ENCODE results near the gene EQTN. TPM values are rescaled to one million over a fixed set of nuclear protein-coding genes. Genes with fewer than 3 reads are reported as not detected.

Gene EQTN
- not detected for total RNA-seq
- long read RNA-seq, result 0 reads

GRCh38 chr9:27297050-27297449 is at the start of gene EQTN:
Gene EQTN (minus strand): TSS chr9:27297150. CDS start chr9:27297055, 95 bp downstream.
- no peak for DNase-seq (ENCODE audit: low spot score)

DNA sequence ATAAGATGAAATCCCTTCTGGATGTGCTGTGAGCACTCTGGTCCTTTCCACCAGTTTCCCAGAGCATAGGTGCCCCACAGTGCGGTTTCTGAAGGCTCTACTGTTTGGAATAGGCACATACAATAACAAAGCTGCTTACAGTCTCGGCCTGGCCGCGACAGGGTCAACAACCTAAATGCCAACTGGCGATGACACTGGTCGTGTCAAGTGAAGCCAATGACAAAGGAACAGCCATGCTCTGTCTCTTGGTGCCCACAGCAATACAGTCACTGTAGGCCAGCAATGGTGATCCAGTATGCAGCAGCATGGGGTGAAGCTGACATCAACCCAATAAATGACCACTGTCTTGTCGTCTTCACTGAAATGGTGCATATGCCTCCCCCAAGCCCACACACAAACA is 47.8 kb upstream of the EQTN start:
- no peak for DNase-seq (ENCODE audit: low spot score)

- DNase-seq (ENCODE audit: low spot score), result no peak
Observed at GRCh38 chr9:27341545-27342294, 44.8 kb upstream of the EQTN start.

- DNase-seq (ENCODE audit: low spot score), result no peak
Observed at GRCh38 chr9:27340961-27341511, 44.1 kb upstream of the EQTN start.

GRCh38 chr9:27340285-27340674 is 43.3 kb upstream of the EQTN start:
- no peak for DNase-seq (ENCODE audit: low spot score)

GRCh38 chr9:27339661-27340284 is 42.8 kb upstream of the EQTN start:
- DNase-seq (ENCODE audit: low spot score), result no peak

DNA sequence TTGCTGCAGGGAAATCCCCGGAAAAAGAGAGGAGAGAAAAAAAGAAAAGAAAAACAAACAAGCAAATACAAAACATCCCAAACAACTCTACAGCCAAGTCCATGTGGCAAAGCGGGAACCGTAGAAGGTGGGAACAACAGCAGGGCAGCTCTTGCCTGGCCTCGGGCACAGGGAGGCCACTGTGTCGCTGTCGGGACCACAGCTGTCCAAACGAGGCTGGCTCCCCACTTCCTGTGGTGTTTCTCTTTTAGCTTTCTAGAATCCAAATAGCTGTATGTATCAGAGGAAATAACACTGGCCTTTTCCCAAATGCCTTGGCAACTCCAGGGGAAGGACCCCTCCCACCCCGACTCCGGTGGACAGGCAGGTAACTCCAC is 41.6 kb upstream of the EQTN start:
- no peak for DNase-seq (ENCODE audit: low spot score)

DNA sequence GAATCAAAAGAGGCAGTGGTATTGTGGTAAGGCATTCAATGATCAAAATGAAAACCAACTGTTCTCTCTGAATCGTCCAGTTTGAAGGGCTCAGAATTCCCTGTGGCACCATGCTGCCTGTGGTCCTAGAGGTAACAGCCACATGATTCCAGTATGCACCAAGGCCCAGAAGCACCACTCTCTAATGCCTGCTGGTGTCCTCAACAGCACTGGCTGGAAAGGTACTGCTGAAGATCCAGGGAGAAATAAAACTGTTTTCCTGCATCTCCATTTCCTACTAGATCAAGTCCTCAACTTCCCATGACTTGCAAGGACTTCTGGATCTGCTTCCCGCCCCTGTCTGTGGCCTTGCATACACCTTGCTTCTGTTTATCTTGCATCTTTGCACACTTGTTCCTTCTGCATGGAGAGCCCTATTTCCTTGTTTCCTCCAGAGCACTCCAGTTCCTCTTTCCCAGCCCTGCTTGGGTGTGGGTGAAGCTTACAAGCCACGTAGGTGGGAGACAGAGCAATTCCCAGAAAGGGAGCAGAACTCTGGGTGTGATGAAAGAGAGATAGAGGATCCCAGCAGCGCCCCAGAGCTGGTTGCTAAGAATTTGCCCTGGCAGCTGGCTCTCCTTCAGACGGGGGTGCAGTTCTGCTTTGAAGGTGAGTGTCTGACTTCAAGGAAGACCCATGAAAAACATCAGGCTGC is 41.0 kb upstream of the EQTN start:
- DNase-seq (ENCODE audit: low spot score), result no peak

GRCh38 chr9:27337236-27337635 is 40.3 kb upstream of the EQTN start:
- DNase-seq (ENCODE audit: low spot score), result no peak

GRCh38 chr9:27336829-27337228 is 39.9 kb upstream of the EQTN start:
- DNase-seq (ENCODE audit: low spot score), result no peak

DNA sequence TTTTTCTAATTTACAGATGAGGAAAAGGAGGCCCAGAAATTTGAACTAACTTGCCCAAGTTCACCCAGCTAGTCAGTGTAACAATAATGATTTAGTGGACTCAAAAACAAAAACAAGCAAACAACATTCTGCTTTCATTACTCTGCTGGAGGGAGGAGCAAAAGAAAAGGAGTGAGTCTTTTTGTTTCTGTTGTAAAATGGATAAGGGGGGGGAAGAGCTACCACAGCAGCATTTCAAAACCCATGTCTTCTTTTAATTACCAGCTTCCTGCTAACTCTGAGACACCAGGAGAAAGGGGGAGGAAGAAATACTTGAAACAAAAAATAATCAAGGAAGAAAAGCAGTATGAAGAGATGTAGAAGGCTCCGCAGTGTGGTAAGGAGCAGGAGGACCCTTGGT is 39.2 kb upstream of the EQTN start:
- DNase-seq (ENCODE audit: low spot score), result no peak

GRCh38 chr9:27335075-27335474 is 38.1 kb upstream of the EQTN start:
- DNase-seq (ENCODE audit: low spot score), result no peak

DNA sequence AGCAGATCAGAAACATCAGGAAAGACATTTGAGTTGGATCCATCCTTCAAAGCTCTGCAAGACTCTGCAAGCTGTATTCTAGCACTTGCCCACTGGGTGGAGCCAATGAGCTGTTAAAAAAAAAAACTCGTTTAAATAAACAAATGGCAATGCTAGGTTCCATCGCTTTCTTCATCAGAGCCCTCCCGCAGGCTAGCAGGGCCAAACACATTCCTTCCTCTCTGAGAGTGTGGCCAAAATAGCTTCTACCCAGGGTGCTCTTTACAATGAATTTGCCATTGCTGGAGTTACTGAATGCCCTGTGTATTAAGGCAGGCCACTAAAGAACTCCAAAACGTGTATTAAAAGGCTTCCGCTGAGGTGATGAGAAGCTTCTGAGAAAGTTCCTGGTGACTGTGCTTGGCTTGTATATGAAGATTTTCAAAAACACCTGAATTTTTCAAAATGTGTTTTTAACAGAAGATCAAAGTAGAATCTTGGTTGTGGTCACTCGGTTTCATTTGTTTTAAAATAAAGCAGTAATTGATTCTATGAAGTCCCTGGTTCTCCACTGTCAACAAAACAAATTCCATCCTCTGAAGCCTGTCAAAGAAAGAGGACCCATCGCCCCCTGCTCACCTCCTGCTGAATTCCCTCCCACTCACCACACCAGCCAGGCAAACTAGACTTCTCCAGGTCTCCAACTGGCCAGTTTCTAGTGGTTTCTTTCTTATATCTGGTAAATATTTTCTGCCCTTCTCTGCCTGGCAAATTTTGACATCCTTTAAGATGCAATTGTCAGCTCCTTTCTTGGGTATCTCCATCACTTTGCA is 36.5 kb upstream of the EQTN start:
- no peak for DNase-seq (ENCODE audit: low spot score)

DNA sequence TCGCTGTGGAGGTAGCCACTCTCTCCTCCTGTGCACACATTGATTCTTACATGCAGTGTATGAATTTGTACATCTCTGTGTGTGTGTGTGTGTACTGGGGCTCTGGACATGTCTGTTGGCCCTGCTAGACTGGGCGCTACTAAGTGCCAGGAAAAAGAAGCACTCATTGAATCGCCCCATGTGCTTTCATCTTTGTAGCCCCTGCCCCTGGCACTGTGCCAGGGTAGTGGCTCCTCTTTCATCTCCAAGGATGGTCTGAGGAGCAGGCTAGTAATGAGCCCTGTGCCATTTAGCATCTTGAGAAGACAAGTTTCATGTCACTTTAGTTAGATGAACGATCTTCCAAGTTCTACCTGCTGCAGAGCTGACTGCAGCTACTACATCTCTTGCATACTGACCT is 34.4 kb upstream of the EQTN start:
- no peak for DNase-seq (ENCODE audit: low spot score)

GRCh38 chr9:27329291-27329690 is 32.3 kb upstream of the EQTN start:
- DNase-seq (ENCODE audit: low spot score), result no peak

GRCh38 chr9:27328483-27328882 is 31.5 kb upstream of the EQTN start:
- DNase-seq (ENCODE audit: low spot score), result no peak

GRCh38 chr9:27311184-27311583 is 14.2 kb upstream of the EQTN start:
- DNase-seq (ENCODE audit: low spot score), result no peak

GRCh38 chr9:27310582-27310981 is 13.6 kb upstream of the EQTN start:
- no peak for DNase-seq (ENCODE audit: low spot score)

DNA sequence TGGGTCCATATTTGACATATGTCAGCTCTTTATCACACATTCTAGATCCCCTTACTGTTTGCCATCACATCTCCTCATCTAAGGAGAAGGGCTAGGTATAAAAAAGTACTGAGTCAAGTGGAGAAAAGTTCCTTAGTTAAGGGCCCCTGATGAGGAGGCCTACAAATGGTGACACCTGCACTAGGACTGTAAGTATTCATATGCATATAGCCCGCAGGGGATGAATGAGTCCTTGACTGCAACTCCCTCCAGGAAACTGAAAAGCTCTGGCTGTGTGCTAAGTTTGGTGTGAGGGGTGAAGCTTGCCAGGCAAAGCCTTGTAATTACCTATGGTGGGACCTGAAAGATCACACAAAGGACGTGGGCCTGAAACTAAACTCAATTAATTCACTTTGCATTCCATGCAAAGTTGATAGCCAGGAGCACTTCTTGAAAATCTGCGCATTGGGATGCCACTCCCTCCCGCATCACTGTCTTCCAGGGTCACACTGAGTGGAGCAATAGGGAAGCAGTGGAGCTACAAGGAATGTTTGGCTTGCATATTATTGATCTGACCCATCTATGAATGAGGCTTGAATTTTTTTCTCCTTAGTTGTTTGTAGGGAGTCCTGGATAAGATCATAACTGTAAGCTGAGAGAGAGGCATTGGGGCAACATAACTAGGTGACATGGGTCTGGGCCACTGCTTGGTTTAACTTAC is 11.9 kb upstream of the EQTN start:
- DNase-seq (ENCODE audit: low spot score), result no peak

DNA sequence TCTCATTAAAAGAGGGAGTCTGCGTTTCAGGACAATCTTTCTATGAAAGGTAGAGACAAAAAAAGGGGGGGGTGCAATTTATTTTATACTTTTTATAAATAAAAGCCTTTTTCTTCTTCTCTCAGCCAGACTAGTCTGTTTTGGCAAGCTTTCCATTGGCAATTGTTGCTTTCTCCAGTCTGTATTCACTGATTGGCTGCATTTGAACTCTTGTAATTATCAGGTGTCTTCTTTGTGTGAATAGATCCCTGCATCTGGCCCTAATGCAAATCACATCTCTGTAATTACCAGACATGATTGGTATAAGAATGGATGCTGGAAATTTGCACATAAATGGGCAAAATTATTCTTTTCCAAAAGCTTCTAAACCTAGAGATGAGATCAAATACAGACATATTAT is 7.6 kb upstream of the EQTN start:
- no peak for DNase-seq (ENCODE audit: low spot score)

- DNase-seq (ENCODE audit: low spot score), result no peak
Observed at GRCh38 chr9:27303219-27303618, 6.3 kb upstream of the EQTN start.
